LNCAP (cell line): ENCODE measurements around the gene KANSL2.

Experiments
- TF ChIP-seq, protein P1 (sequence below): fragments of 450-650 bp; IDR thresholded peaks from 2 replicates; pipeline ENCODE4 v1.5.1; 2017; ENCODE audit warnings: mild to moderate bottlenecking

KANSL2 gene

DNA sequence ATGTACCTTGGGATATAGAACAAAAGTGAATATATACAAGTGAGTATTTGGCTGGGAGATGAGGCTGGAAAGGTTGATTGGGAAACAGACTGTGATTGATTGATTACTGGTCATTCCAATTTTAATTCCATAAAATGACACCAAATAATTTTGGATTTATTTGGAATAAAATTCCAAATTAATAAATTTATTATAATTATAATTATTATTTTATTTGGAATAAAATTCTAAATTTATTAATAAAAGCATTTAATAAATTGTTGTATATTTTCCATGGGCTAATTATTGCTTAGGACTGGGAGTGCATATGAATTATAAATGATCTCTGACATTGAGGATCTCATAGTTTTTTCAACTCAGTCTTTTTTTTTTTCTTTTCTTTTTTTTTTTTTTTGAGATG, 51.7 kb downstream of the KANSL2 start:
- TF ChIP-seq, protein P1, sequence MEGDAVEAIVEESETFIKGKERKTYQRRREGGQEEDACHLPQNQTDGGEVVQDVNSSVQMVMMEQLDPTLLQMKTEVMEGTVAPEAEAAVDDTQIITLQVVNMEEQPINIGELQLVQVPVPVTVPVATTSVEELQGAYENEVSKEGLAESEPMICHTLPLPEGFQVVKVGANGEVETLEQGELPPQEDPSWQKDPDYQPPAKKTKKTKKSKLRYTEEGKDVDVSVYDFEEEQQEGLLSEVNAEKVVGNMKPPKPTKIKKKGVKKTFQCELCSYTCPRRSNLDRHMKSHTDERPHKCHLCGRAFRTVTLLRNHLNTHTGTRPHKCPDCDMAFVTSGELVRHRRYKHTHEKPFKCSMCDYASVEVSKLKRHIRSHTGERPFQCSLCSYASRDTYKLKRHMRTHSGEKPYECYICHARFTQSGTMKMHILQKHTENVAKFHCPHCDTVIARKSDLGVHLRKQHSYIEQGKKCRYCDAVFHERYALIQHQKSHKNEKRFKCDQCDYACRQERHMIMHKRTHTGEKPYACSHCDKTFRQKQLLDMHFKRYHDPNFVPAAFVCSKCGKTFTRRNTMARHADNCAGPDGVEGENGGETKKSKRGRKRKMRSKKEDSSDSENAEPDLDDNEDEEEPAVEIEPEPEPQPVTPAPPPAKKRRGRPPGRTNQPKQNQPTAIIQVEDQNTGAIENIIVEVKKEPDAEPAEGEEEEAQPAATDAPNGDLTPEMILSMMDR: no peak

- TF ChIP-seq, protein P1: no peak
These were observed 52.5 kb downstream of the KANSL2 start for GRCh38 chr12:48629541-48629940.

DNA sequence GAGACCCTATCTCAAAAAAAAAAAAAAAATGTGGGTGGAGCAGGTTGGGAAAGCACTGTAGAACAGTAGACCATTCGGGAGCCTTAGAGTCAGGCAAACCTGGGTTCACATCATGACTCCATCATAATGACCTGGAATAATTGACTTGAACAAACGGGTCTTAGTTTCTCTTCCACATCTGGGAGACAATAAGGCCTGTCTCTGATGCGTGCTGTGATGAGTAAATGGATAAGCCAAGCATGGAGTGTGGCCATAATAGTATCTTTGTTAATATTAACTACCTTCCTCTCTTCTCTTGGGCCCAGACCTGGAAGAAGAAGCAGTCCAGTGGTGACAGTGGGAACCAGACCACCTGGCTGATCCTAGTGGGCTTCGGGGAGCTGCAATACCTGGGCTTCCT, 54.5 kb downstream of the KANSL2 start:
- TF ChIP-seq, protein P1: no peak

GRCh38 chr12:48618541-48618940, 63.5 kb downstream of the KANSL2 start:
- TF ChIP-seq, protein P1: peak; percentile 98

DNA sequence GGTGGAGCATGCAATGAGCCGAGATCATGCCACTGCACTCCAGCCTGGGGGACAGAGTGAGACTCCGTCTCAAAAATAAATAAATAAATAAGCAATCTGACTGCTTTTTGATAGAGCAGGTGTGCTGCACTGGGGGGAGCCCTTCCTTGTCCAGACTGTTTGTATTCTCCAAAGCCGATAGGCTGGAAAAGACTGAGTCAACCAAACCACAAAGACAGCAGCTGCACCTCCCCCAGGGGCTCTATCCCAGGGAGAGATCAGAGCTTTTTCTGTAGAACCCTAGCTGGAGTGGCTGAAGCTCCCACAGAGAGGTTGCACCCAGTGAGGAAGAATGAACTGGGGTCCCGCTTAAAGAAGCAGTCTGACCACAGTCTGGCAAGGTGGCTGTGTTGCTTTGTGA, 66.4 kb downstream of the KANSL2 start:
- TF ChIP-seq, protein P1: no peak

GRCh38 chr12:48613321-48613720, 68.7 kb downstream of the KANSL2 start:
- TF ChIP-seq, protein P1: no peak
